Fibroblast of the aortic adventitia (primary cell): Measurements from ENCODE around the gene MARCHF10. TPM values are rescaled to one million over a fixed set of nuclear protein-coding genes. Genes with fewer than 3 reads are reported as not detected.

Experiments
- DNase-seq: peaks from one replicate; pipeline ENCODE4 v3.0.0-alpha.2; 2010; ENCODE audit warnings: low read depth
- H3K4me3 ChIP-seq: 2 replicates; pipeline ENCODE4 v1.5.1; 2011; ENCODE audit warnings: low read depth, mild to moderate bottlenecking, control low read depth, low read length, moderate library complexity
- total RNA-seq: library from RNA; depleted of rRNA; stranded (reverse); fragments of >200 nt; gene quantifications from 2 replicates; pipeline ENCODE4 v1.2.3, GENCODE V29; 2012; ENCODE audit warnings: low replicate concordance
- TF ChIP-seq, protein P1 (sequence below): IDR thresholded peaks from 2 replicates; pipeline ENCODE4 v1.5.1; 2011; ENCODE audit warnings: mild to moderate bottlenecking, low read length, control low read depth, inconsistent platforms; ENCODE audit not compliant: insufficient read depth

MARCHF10 gene
- total RNA-seq, 1 donor, result 0.09 TPM

DNA sequence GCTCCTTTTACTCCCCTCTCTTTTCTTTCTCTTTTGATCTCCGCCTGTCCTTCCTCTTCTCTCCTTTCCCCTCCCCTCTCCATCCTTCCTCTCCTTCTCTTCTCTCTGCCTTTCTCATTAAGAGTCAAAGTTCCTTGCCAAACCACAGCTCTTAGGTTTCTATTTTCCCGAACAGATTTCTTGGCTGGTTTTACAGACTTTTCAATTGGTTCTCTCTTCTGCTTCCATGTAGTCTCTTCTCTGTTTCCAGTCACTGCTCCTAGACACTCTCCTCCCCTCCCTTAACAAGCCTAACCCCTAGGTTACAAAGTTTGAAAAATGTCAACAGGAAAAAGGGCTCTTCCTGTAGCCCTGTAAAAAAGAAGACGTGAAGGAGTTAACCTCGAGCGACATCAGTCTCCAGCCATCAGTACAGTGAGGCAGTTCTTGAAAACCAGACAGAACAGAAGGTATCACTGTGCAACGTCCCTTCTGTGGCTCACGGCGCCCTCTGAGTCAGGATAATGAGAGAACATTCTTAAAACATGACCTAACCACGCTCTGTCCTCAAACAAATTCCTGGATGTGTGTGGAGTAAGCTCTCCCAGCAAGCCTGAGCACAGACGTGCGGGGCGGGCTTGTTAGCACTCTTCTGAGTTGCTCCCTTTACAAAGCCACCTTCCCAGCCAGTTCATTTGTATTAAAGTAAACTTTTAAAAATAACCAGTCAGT lies 11.6 kb upstream of the MARCHF10 start:
- peak overlapping the region; percentile 26 for H3K4me3 ChIP-seq
- TF ChIP-seq, protein P1, sequence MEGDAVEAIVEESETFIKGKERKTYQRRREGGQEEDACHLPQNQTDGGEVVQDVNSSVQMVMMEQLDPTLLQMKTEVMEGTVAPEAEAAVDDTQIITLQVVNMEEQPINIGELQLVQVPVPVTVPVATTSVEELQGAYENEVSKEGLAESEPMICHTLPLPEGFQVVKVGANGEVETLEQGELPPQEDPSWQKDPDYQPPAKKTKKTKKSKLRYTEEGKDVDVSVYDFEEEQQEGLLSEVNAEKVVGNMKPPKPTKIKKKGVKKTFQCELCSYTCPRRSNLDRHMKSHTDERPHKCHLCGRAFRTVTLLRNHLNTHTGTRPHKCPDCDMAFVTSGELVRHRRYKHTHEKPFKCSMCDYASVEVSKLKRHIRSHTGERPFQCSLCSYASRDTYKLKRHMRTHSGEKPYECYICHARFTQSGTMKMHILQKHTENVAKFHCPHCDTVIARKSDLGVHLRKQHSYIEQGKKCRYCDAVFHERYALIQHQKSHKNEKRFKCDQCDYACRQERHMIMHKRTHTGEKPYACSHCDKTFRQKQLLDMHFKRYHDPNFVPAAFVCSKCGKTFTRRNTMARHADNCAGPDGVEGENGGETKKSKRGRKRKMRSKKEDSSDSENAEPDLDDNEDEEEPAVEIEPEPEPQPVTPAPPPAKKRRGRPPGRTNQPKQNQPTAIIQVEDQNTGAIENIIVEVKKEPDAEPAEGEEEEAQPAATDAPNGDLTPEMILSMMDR, result no peak
- peak; percentile 94 for DNase-seq

DNA sequence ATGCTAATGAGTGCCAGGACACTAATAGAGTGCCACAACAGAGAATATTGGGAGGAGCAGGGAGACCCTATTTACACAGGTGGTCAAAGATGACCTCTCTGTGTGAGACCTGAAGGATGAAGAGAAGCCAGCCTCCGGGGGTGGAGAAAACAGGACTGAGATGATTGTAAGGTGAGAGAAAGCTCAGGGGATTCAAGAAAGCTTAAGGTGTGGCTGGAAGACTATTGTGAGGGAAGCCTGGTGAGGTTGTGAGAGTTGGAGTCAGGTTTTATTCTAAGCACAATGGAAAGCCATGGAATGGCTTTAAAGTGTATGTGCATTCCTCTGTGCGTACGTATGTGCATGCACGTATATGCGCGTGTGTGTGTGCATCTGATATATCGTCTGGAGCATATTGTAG lies 10.4 kb upstream of the MARCHF10 start:
- H3K4me3 ChIP-seq, result no peak overlapping the region
- DNase-seq, result no peak
- TF ChIP-seq, protein P1, result no peak

DNA sequence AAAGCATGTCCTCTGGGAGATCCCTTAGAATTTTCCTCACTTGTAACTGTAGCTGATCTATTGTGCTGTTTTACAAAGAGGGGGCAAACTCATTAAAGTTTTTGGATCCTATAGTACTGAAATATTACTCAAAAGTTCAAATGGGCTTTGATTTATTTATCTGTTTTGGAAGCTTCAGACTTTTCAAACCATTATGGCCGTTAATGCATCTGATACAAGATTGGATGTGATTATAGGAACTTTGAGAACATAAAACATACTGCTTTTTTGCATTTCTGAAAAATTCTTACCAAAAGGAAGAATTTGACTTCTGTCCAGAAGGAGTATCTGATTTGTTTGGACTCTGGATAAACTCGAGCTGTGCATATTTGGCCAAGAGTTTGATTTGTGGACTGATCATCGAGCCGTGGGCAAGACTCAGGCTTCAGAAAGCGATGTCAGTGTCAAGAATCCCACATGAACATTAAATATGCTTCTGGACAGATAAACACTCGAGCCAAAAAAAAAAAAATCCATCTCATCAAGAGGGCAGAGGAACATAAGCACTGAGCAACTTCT lies 8.2 kb upstream of the MARCHF10 start:
- no peak for DNase-seq
- no peak overlapping the region for H3K4me3 ChIP-seq
- TF ChIP-seq, protein P1, result no peak

DNA sequence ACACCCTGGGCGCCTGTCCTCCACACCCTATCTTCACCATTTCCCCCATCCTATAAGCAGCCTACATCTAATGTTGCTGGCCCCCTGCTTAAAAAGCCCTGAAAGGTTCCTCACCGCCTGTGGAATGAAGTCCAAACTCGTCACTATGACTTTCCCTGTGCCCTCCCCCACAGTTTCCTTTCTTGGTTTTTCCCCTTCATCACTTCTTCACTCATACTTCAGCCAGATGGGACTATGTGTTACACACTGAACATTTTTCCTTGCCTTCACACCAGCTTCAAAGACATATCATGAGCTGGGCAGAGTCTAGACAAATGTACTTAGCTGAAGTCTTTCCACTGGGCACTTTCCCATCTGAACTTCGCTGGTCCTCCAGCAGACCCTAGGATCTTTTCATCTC lies 1.5 kb upstream of the MARCHF10 start:
- no peak overlapping the region for H3K4me3 ChIP-seq
- no peak for DNase-seq
- TF ChIP-seq, protein P1, result no peak

DNA sequence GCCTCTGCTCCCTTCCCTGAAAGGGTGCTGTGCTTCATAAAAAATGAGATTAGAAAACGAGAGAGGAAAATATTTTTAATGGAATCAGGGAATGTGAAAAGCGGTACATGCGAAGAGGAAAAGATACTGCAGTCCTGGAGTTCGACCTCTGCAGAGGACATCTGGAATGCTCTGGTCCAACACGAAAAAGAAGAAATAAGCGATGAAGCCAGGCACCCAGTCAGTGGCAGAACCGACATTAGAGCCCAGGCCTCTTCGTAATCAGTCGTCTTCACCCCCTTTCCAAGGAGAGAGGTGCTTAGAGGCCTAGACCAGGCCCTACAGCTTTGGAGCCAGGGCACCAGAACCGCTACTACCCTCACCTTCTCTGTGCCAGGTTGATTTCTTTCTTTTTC lies 459 bp upstream of the MARCHF10 start:
- no peak for DNase-seq
- H3K4me3 ChIP-seq, result no peak overlapping the region
- TF ChIP-seq, protein P1, result no peak

DNA sequence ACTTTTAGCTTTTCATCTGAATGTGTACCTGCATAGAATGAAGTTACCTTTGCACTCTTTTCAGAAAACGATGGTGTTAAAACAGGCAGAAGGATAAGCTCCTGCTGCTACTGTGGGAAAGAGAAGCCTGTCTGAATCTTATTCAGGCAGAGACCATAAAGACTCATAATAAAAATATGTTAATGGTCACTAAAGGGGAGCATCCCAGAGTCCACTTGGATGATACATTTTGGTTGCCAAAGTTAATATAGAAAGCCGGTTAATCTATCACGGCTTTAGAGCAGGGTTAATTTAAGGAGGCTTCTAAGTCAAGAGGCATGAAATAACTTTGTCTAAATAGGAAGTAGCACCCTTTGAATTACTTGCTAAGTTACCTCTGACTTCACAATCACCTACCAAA lies 2.9 kb downstream of the MARCHF10 start:
- no peak for DNase-seq
- H3K4me3 ChIP-seq, result no peak overlapping the region
- TF ChIP-seq, protein P1, result no peak
